ENCODE data around the gene CFAP300.

GRCh38 chr11:102070766-102071165, 23.5 kb downstream of the CFAP300 start:
- TF ChIP-seq, protein P1, sequence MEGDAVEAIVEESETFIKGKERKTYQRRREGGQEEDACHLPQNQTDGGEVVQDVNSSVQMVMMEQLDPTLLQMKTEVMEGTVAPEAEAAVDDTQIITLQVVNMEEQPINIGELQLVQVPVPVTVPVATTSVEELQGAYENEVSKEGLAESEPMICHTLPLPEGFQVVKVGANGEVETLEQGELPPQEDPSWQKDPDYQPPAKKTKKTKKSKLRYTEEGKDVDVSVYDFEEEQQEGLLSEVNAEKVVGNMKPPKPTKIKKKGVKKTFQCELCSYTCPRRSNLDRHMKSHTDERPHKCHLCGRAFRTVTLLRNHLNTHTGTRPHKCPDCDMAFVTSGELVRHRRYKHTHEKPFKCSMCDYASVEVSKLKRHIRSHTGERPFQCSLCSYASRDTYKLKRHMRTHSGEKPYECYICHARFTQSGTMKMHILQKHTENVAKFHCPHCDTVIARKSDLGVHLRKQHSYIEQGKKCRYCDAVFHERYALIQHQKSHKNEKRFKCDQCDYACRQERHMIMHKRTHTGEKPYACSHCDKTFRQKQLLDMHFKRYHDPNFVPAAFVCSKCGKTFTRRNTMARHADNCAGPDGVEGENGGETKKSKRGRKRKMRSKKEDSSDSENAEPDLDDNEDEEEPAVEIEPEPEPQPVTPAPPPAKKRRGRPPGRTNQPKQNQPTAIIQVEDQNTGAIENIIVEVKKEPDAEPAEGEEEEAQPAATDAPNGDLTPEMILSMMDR (IDR thresholded peaks at IDR 0.05) = no peak
- TF ChIP-seq POLR2A (IDR thresholded peaks at IDR 0.05) = no peak
